HCT116 (cell line): Measurements from ENCODE around the gene CAMK2D. TPM values are rescaled to one million over a fixed set of nuclear protein-coding genes. Genes with fewer than 3 reads are reported as not detected.

Experiments
- ATAC-seq: fragments of 200-7000 bp; cut with Tn5 transposase; 2 replicates; pipeline ENCODE4 v1.9.1; 2020; ENCODE audit warnings: mild to moderate bottlenecking, moderate library complexity
- BruUV-seq: library from RNA; stranded (reverse); fragments of 400-500 nt; replicated peaks from 2 replicates; lab custom pipeline; 2021; lab: Mats Ljungman, UMichigan
- CTCF ChIA-PET: fragments of 300-600 bp; sonication (Branson Sonifier 250); formaldehyde crosslinking; loops from one replicate; lab custom pipeline; 2021; ENCODE audit warnings: antibody characterized with exemption; lab: Charles Lee
- POLR2A ChIA-PET: fragments of 300-600, 350-600 bp; sonication (Branson Sonifier 250); formaldehyde crosslinking; loops from one replicate; lab custom pipeline; 2021; ENCODE audit warnings: antibody characterized with exemption; lab: Charles Lee
- RAD21 ChIA-PET, 2 experiments: fragments of 300-600 bp; sonication (Branson Sonifier 250); formaldehyde crosslinking; loops; one replicate each; lab custom pipeline; 2023; ENCODE audit warnings: low total read pairs in 2 of 2; ENCODE audit not compliant: uncharacterized antibody in 2 of 2, unreplicated experiment in 2 of 2, low non-redundant PET in 1 of 2; lab: Charles Lee
- DNase-seq: peaks from one replicate; pipeline ENCODE4 v3.0.0-alpha.2; 2010; ENCODE audit warnings: low read depth, low spot score
- H2AFZ ChIP-seq: fragments of 200-600 bp; shearing (Covaris generic), sonication (generic); 2 replicates; pipeline ENCODE4 v1.6.1; 2017; ENCODE audit warnings: low read depth, mixed run types, mixed read lengths, antibody characterized with exemption, low read length; ENCODE audit not compliant: poor library complexity, severe bottlenecking
- H3K27ac ChIP-seq: 2 replicates; pipeline ENCODE4 v1.5.1; 2012; ENCODE audit warnings: low read depth, low read length
- H3K27me3 ChIP-seq: fragments of 200-600 bp; sonication (generic); 2 replicates; pipeline ENCODE4 v1.6.1; 2016; ENCODE audit warnings: mixed run types, low read length, mixed read lengths; ENCODE audit not compliant: insufficient read depth
- H3K36me3 ChIP-seq, 2 experiments: fragments of 200-500 bp in 1 of 2; fragments of 200-600 bp in 1 of 2; sonication (Bioruptor generic) in 1 of 2; sonication (generic) in 1 of 2; 2 replicates each; pipeline versions ENCODE4 v1.5.1 to v1.6.1; 2014 to 2016; ENCODE audit warnings: low read length in 2 of 2, inconsistent platforms in 1 of 2, mixed read lengths in 1 of 2, mixed run types in 1 of 2; ENCODE audit not compliant: insufficient read depth in 2 of 2, control insufficient read depth in 1 of 2
- H3K4me1 ChIP-seq, 2 experiments: fragments of 200-600 bp in 1 of 2; sonication (generic) in 1 of 2; 2 replicates each; pipeline versions ENCODE4 v1.5.1 to v1.6.1; 2012 to 2017; ENCODE audit warnings: low read length in 2 of 2, inconsistent platforms in 1 of 2, mild to moderate bottlenecking in 1 of 2, mixed read lengths in 1 of 2, mixed run types in 1 of 2, moderate library complexity in 1 of 2; ENCODE audit not compliant: insufficient read depth in 2 of 2, control insufficient read depth in 1 of 2
- H3K4me2 ChIP-seq: fragments of 200-600 bp; sonication (generic); 2 replicates; pipeline ENCODE4 v1.6.1; 2017; ENCODE audit warnings: mixed run types, low read length, mixed read lengths
- H3K4me3 ChIP-seq, 2 experiments: fragments of 200-600 bp in 1 of 2; sonication (generic) in 1 of 2; replicated peaks in 1 of 2; 2 replicates each; pipeline ENCODE4 v1.5.1; 2011 to 2016; ENCODE audit warnings: low read length in 2 of 2, control low read depth in 1 of 2, low read depth in 1 of 2, mild to moderate bottlenecking in 1 of 2, mixed read lengths in 1 of 2, mixed run types in 1 of 2
- H3K79me2 ChIP-seq: fragments of 200-600 bp; sonication (generic); 2 replicates; pipeline ENCODE4 v1.6.1; 2017; ENCODE audit warnings: mild to moderate bottlenecking, mixed run types, low read length, moderate library complexity, mixed read lengths; ENCODE audit not compliant: insufficient read depth
- H3K9ac ChIP-seq: fragments of 200-600 bp; sonication (generic); 2 replicates; pipeline ENCODE4 v1.6.1; 2016; ENCODE audit warnings: low read length, mixed read lengths
- H3K9me2 ChIP-seq: fragments of 200-600 bp; sonication (generic), shearing (Covaris generic); 2 replicates; pipeline ENCODE4 v1.6.1; 2017; ENCODE audit warnings: mixed run types, mild to moderate bottlenecking, moderate library complexity; ENCODE audit not compliant: insufficient read depth
- H3K9me3 ChIP-seq, 2 experiments: fragments of 200-500 bp in 1 of 2; fragments of 200-600 bp in 1 of 2; sonication (Bioruptor generic) in 1 of 2; sonication (generic) in 1 of 2; 2 replicates each; pipeline ENCODE4 v1.6.1; 2014 to 2017; ENCODE audit warnings: low read length in 2 of 2, mixed read lengths in 2 of 2, inconsistent platforms in 1 of 2, low read depth in 1 of 2, mild to moderate bottlenecking in 1 of 2, mixed run types in 1 of 2, moderate library complexity in 1 of 2; ENCODE audit not compliant: control insufficient read depth in 1 of 2, insufficient read depth in 1 of 2
- H4K20me1 ChIP-seq: fragments of 200-600 bp; sonication (generic), shearing (Covaris generic); 2 replicates; pipeline ENCODE4 v1.6.1; 2017; ENCODE audit warnings: mixed run types, mild to moderate bottlenecking, moderate library complexity; ENCODE audit not compliant: insufficient read depth
- CBX3 ChIP-seq: IDR thresholded peaks from 2 replicates; pipeline ENCODE4 v1.6.1; 2012; ENCODE audit warnings: low read depth
- EGR1 ChIP-seq: IDR thresholded peaks from 2 replicates; pipeline ENCODE4 v1.6.1; 2012; ENCODE audit warnings: low read depth
- EZH2 ChIP-seq: fragments of 200-600 bp; sonication (generic); IDR thresholded peaks from 2 replicates; pipeline ENCODE4 v1.6.1; 2017; ENCODE audit warnings: antibody characterized with exemption, mixed run types
- POLR2AphosphoS5 ChIP-seq: IDR thresholded peaks from 2 replicates; pipeline ENCODE4 v1.6.1; 2011; ENCODE audit warnings: mild to moderate bottlenecking, low read depth, low read length, moderate library complexity
- intact Hi-C: fragments of 100-400 bp; cut with micrococcal nuclease; formaldehyde crosslinking; loops from 2 replicates; pipeline ENCODE4 v1.10.0; 2022
- total RNA-seq: library from RNA; stranded (reverse); gene quantifications from one replicate; pipeline ENCODE4 v1.2.1, GENCODE V29; 2021; ENCODE audit not compliant: unreplicated experiment
- TF ChIP-seq, protein P1 (sequence below): IDR thresholded peaks from 2 replicates; pipeline ENCODE4 v1.6.1; 2012
- TF ChIP-seq, protein P2 (sequence below): IDR thresholded peaks from 2 replicates; pipeline ENCODE4 v1.6.1; 2011; ENCODE audit warnings: mild to moderate bottlenecking, low read length, moderate library complexity; ENCODE audit not compliant: insufficient replicate concordance; ENCODE audit errors: extremely low read depth
- TF ChIP-seq, protein P3 (sequence below): IDR thresholded peaks from 2 replicates; pipeline ENCODE4 v1.6.1; 2012; ENCODE audit warnings: low read depth
- TF ChIP-seq, protein P4 (sequence below): IDR thresholded peaks from 2 replicates; pipeline ENCODE4 v1.6.1; 2012

CAMK2D gene
- total RNA-seq, 1 experiment from 2014 or later, result 67.0 TPM

DNA sequence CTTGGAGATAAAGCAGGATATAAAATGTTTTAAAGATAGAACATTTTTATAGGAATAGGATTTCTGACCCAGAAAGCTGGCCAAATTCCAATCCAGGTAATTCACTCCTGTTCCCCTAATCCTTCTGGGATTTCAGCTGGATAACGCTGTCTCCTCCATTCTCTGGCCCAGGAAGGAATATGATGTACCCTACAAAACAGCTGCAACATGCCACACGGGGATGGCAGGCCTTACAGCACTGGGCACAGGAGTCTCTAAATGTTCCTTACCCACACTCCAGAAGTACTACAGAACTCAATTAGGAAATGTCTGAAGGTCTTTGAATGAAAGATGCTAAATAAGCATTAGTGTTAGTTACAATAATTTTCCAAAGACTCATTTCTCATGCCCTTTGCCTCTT is 15.8 kb downstream of the CAMK2D start:
- no peaks in the 10 kb centered on the region for H3K27me3 ChIP-seq
- H3K4me1 ChIP-seq, result no peaks in the 10 kb centered on the region
- ATAC-seq (no peak), DNase-seq (no peak)
- CTCF ChIA-PET, result no interaction called here
- BruUV-seq, result no TSS peak
- H3K36me3 ChIP-seq, result no peaks in the 10 kb centered on the region
- H3K9me3 ChIP-seq, result no peaks in the 10 kb centered on the region
- H3K9me2 ChIP-seq, result no peaks in the 10 kb centered on the region
- no peaks in the 10 kb centered on the region for H4K20me1 ChIP-seq
- TF ChIP-seq, protein P1, sequence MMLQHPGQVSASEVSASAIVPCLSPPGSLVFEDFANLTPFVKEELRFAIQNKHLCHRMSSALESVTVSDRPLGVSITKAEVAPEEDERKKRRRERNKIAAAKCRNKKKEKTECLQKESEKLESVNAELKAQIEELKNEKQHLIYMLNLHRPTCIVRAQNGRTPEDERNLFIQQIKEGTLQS, result no peak
- TF ChIP-seq, protein P2, sequence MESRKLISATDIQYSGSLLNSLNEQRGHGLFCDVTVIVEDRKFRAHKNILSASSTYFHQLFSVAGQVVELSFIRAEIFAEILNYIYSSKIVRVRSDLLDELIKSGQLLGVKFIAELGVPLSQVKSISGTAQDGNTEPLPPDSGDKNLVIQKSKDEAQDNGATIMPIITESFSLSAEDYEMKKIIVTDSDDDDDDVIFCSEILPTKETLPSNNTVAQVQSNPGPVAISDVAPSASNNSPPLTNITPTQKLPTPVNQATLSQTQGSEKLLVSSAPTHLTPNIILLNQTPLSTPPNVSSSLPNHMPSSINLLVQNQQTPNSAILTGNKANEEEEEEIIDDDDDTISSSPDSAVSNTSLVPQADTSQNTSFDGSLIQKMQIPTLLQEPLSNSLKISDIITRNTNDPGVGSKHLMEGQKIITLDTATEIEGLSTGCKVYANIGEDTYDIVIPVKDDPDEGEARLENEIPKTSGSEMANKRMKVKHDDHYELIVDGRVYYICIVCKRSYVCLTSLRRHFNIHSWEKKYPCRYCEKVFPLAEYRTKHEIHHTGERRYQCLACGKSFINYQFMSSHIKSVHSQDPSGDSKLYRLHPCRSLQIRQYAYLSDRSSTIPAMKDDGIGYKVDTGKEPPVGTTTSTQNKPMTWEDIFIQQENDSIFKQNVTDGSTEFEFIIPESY, result no peak
- no peak for TF ChIP-seq CBX3
- TF ChIP-seq POLR2AphosphoS5, result no peak
- TF ChIP-seq EZH2, result no peak
- TF ChIP-seq, protein P3, sequence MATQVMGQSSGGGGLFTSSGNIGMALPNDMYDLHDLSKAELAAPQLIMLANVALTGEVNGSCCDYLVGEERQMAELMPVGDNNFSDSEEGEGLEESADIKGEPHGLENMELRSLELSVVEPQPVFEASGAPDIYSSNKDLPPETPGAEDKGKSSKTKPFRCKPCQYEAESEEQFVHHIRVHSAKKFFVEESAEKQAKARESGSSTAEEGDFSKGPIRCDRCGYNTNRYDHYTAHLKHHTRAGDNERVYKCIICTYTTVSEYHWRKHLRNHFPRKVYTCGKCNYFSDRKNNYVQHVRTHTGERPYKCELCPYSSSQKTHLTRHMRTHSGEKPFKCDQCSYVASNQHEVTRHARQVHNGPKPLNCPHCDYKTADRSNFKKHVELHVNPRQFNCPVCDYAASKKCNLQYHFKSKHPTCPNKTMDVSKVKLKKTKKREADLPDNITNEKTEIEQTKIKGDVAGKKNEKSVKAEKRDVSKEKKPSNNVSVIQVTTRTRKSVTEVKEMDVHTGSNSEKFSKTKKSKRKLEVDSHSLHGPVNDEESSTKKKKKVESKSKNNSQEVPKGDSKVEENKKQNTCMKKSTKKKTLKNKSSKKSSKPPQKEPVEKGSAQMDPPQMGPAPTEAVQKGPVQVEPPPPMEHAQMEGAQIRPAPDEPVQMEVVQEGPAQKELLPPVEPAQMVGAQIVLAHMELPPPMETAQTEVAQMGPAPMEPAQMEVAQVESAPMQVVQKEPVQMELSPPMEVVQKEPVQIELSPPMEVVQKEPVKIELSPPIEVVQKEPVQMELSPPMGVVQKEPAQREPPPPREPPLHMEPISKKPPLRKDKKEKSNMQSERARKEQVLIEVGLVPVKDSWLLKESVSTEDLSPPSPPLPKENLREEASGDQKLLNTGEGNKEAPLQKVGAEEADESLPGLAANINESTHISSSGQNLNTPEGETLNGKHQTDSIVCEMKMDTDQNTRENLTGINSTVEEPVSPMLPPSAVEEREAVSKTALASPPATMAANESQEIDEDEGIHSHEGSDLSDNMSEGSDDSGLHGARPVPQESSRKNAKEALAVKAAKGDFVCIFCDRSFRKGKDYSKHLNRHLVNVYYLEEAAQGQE, result no peak
- TF ChIP-seq, protein P4, sequence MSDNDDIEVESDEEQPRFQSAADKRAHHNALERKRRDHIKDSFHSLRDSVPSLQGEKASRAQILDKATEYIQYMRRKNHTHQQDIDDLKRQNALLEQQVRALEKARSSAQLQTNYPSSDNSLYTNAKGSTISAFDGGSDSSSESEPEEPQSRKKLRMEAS, result no peak
- no peak for TF ChIP-seq EGR1
- RAD21 ChIA-PET, result no interaction called here
- POLR2A ChIA-PET, result no interaction called here
- H3K27ac ChIP-seq, result no peak overlapping the region
- H2AFZ ChIP-seq, result no peak overlapping the region
- H3K9ac ChIP-seq, result no peak overlapping the region
- intact Hi-C loops, result no loop called here
- no peak overlapping the region for H3K4me3 ChIP-seq
- H3K4me2 ChIP-seq, result no peak overlapping the region
- H3K79me2 ChIP-seq, result peaks cover 14% of the 10 kb centered on the region
